Tibial artery (tissue), 4 donors: Measurements from ENCODE around the gene OR2L8.

ENCODE experiments used
- DNase-seq, 2 donors: peaks; one replicate each; pipeline ENCODE4 v3.0.0-alpha.2; 2019
- H3K27ac ChIP-seq, 2 donors: fragments of 200-600 bp; sonication (generic) in 1 of 2; 1 replicate in 1 of 2; 2 replicates in 1 of 2; pipeline ENCODE4 v1.5.1; 2018 to 2019; ENCODE audit warnings: mild to moderate bottlenecking in 1 of 2
- H3K27me3 ChIP-seq, 2 donors: fragments of 200-600 bp; sonication (generic) in 1 of 2; one replicate each; pipeline versions ENCODE4 v1.5.1 to v1.6.0; 2016 to 2019
- H3K36me3 ChIP-seq, 3 donors: fragments of 200-600 bp; sonication (generic) in 2 of 3; one replicate each; pipeline ENCODE4 v1.5.1; 2016 to 2019; ENCODE audit warnings: mild to moderate bottlenecking in 2 of 3
- H3K4me1 ChIP-seq, 4 donors: fragments of 200-600 bp; sonication (generic) in 2 of 4; 1 replicate in 3 of 4; 2 replicates in 1 of 4; pipeline ENCODE4 v1.5.1; 2016 to 2019
- H3K4me3 ChIP-seq, 2 donors: fragments of 200-600 bp; sonication (generic) in 1 of 2; 1 replicate in 1 of 2; 2 replicates in 1 of 2; pipeline ENCODE4 v1.5.1; 2018 to 2019; ENCODE audit warnings: mild to moderate bottlenecking in 2 of 2
- H3K9me3 ChIP-seq, 3 donors: fragments of 200-600 bp; sonication (generic) in 1 of 3; one replicate each; pipeline ENCODE4 v1.5.1; 2016 to 2019
- CTCF ChIP-seq, 2 experiments: fragments of 200-600 bp in 1 of 2; fragments of 450-650 bp in 1 of 2; IDR thresholded peaks; one replicate each; pipeline ENCODE4 v1.5.1; 2017 to 2019; ENCODE audit warnings: antibody characterized with exemption in 2 of 2, mild to moderate bottlenecking in 1 of 2, moderate library complexity in 1 of 2
- intact Hi-C: fragments of 100-400 bp; cut with DNase I; formaldehyde crosslinking; loops from one replicate; pipeline ENCODE4 v1.15.0; 2023; ENCODE audit warnings: low total_unique reads

OR2L8 gene

GRCh38 chr1:247966532-247967204 lies 18.0 kb downstream of the OR2L8 start:
- intact Hi-C loops: no loop called here
- Histone ChIP-seq H3K9me3 (no peaks in the 10 kb centered on the region), H3K27me3 (no peaks in the 10 kb centered on the region), H3K36me3 (no peaks in the 10 kb centered on the region), H3K4me1 (no peaks in the 10 kb centered on the region), H3K27ac (no peak overlapping the region), H3K4me3 (no peak overlapping the region)
- TF ChIP-seq CTCF (IDR thresholded peaks at IDR 0.05): no peak
- no peak for DNase-seq

- intact Hi-C loops: no loop called here
Measured at GRCh38 chr1:247992986-247993385, 44.3 kb downstream of the OR2L8 start.

GRCh38 chr1:247998811-247999210 lies 50.2 kb downstream of the OR2L8 start:
- no peak for DNase-seq
- no peak for TF ChIP-seq CTCF (IDR thresholded peaks at IDR 0.05)
- Histone ChIP-seq H3K4me1 (no peaks in the 10 kb centered on the region), H3K9me3 (no peaks in the 10 kb centered on the region), H3K4me3 (no peak overlapping the region), H3K27ac (no peak overlapping the region), H3K27me3 (no peaks in the 10 kb centered on the region), H3K36me3 (no peaks in the 10 kb centered on the region)
- intact Hi-C loops: no loop called here

More at GRCh38 chr1:247992986-247993385, 44.3 kb downstream of the OR2L8 start:
- no peaks in the 10 kb centered on the region for H3K4me1 ChIP-seq
- H3K36me3 ChIP-seq: no peaks in the 10 kb centered on the region
- no peak for TF ChIP-seq CTCF (IDR thresholded peaks at IDR 0.05)
- H3K9me3 ChIP-seq: no peaks in the 10 kb centered on the region
- no peak overlapping the region for H3K4me3 ChIP-seq
- no peak overlapping the region for H3K27ac ChIP-seq
- DNase-seq: no peak
- H3K27me3 ChIP-seq: no peaks in the 10 kb centered on the region
